ENCODE measurements around the gene MT1B. TPM values are rescaled to one million over a fixed set of nuclear protein-coding genes. Genes with fewer than 3 reads are reported as not detected.

The MT1B gene
- total RNA-seq, 2 donors from 2014 or later: not detected

DNA sequence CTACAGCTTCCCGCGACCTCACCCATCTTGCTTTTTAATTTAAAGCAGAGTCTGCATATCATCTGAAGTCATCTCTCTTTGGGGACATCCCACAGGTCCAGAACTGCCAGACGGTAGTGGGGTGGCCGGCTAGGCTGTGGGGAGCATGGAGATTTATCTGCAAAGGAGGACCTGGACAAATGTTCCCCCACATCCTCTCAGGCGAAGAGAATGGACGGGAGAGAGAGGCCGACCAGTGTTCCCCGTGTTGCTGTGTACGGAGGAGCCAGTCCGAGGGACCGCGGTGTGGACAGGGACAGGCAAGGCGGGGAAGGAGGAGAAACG lies 19.9 kb upstream of the MT1B start:
- Histone ChIP-seq H3K36me3 (no peaks in the 10 kb centered on the region), H3K27ac (no peak overlapping the region), H3K4me3 (peak overlapping the region; percentile 50), H3K4me1 (no peaks in the 10 kb centered on the region), H3K9me3 (no peaks in the 10 kb centered on the region), H3K9ac (ENCODE audit: low read depth in 2 of 2, low read length in 2 of 2) (peak overlapping the region; percentile 56 to 91), H3K27me3 (peaks cover 8% of the 10 kb centered on the region)
- TF ChIP-seq, protein P1, sequence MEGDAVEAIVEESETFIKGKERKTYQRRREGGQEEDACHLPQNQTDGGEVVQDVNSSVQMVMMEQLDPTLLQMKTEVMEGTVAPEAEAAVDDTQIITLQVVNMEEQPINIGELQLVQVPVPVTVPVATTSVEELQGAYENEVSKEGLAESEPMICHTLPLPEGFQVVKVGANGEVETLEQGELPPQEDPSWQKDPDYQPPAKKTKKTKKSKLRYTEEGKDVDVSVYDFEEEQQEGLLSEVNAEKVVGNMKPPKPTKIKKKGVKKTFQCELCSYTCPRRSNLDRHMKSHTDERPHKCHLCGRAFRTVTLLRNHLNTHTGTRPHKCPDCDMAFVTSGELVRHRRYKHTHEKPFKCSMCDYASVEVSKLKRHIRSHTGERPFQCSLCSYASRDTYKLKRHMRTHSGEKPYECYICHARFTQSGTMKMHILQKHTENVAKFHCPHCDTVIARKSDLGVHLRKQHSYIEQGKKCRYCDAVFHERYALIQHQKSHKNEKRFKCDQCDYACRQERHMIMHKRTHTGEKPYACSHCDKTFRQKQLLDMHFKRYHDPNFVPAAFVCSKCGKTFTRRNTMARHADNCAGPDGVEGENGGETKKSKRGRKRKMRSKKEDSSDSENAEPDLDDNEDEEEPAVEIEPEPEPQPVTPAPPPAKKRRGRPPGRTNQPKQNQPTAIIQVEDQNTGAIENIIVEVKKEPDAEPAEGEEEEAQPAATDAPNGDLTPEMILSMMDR (IDR thresholded peaks at IDR 0.05): no peak
- intact Hi-C loops (cut with DNase I): no loop called here
- no peak for DNase-seq

DNA sequence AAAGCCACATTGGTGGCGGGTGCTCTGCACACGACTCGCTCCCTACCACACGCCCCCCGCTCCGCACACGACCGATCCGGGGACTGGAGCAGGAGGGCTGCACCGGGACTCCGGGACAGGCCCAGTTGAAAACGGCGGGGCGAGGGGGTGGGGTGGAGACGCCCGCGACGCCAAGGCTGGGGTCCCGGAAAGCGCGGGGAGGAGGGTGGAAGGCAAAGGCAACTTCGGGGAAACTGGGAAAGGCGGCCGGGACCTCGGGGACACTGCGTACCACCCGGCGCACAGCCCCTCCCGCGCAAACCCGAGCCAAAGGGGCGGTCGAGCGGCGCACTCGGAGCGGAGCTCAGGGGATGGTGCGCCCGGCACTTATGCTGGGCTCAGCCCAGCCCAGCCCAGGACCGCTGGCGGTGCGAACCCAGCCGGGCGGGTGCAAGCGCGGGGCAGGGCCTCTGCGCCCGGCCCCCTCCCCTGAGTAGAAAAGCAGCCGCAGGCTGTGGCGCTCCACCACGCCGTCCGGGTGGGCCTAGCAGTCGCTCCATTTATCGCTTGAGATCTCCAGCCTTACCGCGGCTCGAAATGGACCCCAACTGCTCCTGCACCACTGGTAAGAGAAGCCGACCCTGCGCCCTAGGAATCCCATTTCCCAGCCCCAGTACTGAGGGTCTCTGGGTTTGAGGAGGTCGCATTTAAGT lies 19.4 kb upstream of the MT1B start, which contains the start of gene MT1M:
MT1M (plus strand) TSS at position 504 of the 692 bp plus-strand sequence; CDS start at position 577, 73 bp downstream.
- intact Hi-C loops (cut with DNase I): no loop called here
- peaks cover 11% of the 10 kb centered on the region for H3K27me3 ChIP-seq
- no peaks in the 10 kb centered on the region for H3K4me1 ChIP-seq
- no peak for DNase-seq
- H3K9ac ChIP-seq (ENCODE audit: low read depth in 2 of 2, low read length in 2 of 2): peak within 1 kb of the TSS; percentile 63 to 91
- peak within 1 kb of the TSS; percentile 50 for H3K4me3 ChIP-seq
- no peaks in the 10 kb centered on the region for H3K9me3 ChIP-seq
- H3K36me3 ChIP-seq: no peaks in the 10 kb centered on the region
- H3K27ac ChIP-seq: peak within 1 kb of the TSS; percentile 9
- TF ChIP-seq, protein P1 (IDR thresholded peaks at IDR 0.05): no peak

DNA sequence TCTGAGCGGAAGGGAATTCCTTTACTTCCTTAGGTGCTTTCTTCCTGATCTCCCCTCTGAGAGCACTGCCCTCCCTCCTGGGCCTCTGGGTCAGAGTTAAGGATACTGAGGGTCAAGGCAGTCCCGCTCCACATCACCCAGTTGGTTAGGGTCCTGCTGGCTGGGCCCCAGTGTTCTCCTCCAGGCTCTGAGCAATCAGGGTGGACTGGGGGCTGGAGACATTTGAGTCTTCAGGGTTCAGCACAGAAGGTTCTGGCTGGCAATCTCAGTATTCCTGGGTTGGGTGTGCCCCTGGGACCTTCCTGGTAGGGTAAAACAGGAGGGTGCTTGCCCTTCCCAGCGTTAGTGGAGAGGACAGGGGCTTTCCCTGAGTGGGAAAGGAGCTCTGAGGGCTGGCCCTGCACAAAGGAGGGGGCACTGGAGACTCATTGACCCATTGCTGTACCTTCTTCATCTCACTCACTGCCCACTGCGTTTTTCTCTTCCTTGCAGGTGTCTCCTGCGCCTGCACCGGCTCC lies 18.8 kb upstream of the MT1B start:
- H3K27me3 ChIP-seq: peaks cover 12% of the 10 kb centered on the region
- H3K9me3 ChIP-seq: no peaks in the 10 kb centered on the region
- H3K9ac ChIP-seq (ENCODE audit: low read depth in 2 of 2, low read length in 2 of 2): peak overlapping the region; percentile 63 to 91
- no peaks in the 10 kb centered on the region for H3K36me3 ChIP-seq
- no peaks in the 10 kb centered on the region for H3K4me1 ChIP-seq
- intact Hi-C loops (cut with DNase I): no loop called here
- H3K27ac ChIP-seq: peak overlapping the region; percentile 9
- H3K4me3 ChIP-seq: peak overlapping the region; percentile 50
- TF ChIP-seq, protein P1 (IDR thresholded peaks at IDR 0.05): no peak
- DNase-seq: no peak

DNA sequence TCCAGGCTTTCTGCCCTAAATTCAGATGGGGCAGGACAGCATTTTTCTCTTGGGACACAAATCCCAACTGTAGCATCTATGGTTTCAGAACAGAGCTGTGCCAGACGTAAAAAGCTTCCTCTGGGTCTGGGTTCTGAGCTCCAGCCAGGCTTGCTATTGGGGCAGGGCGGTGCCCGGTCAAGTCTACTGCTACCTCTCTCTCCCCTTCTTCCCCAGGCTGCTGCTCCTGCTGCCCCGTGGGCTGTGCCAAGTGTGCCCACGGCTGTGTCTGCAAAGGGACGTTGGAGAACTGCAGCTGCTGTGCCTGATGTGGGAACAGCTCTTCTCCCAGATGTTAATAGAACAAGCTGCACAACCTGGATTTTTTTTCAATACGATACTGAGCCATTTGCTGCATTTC lies 18.2 kb upstream of the MT1B start:
- TF ChIP-seq, protein P1 (IDR thresholded peaks at IDR 0.05): no peak
- H3K9ac ChIP-seq (ENCODE audit: low read depth in 2 of 2, low read length in 2 of 2): peak overlapping the region in 1 of 2 donors; percentile 46

DNA sequence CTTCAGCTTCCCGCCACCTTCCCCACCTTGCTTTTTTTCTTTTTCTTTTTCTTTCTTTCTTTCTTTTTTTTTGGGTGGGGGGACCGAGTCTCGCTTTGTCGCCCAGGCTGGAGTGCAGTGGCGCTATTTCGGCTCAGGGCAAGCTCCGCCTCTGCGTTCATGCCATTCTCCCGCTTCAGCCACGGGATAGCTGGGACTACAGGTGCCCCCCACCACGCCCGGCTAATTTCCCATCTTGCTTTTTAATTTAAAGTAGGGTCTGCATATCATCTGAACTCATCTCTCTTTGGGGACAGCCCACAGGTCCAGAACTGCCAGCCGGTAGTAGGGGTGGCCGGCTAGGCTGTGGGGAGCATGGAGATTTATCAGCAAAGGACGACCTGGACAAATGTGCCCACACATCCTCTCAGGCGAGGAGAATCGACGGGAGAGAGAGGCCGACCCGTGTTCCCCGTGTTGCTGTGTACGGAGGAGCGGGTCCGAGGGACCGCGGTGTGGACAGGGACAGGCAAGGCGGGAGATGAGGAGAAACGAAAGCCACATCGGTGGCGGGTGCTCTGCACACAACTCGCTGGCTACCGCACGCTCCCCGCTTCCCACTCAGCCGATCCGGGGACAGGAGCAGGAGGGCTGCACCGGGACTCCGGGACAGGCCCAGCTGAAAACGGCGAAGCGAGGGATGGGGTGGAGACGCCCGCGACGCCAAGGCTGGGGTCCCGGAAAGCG lies 16.8 kb upstream of the MT1B start:
- intact Hi-C loops (cut with DNase I): no loop called here
- TF ChIP-seq, protein P1 (IDR thresholded peaks at IDR 0.05): no peak
- H3K9me3 ChIP-seq: no peaks in the 10 kb centered on the region
- H3K27me3 ChIP-seq: peaks cover 12% of the 10 kb centered on the region
- no peak overlapping the region for H3K27ac ChIP-seq
- no peak overlapping the region for H3K9ac ChIP-seq (ENCODE audit: low read depth in 2 of 2, low read length in 2 of 2)
- H3K4me1 ChIP-seq: no peaks in the 10 kb centered on the region
- DNase-seq: no peak
- no peak overlapping the region for H3K4me3 ChIP-seq
- H3K36me3 ChIP-seq: no peaks in the 10 kb centered on the region

More for the DNA sequence above, 18.2 kb upstream of the MT1B start:
- H3K36me3 ChIP-seq: no peaks in the 10 kb centered on the region
- no peak overlapping the region for H3K27ac ChIP-seq
- no peaks in the 10 kb centered on the region for H3K9me3 ChIP-seq
- H3K27me3 ChIP-seq: peaks cover 12% of the 10 kb centered on the region
- intact Hi-C loops (cut with DNase I): no loop called here
- H3K4me3 ChIP-seq: no peak overlapping the region
- DNase-seq: no peak
- no peaks in the 10 kb centered on the region for H3K4me1 ChIP-seq
